HL-60 (cell line): ENCODE results near the gene DECR2.

Experiments used
- POLR2AphosphoS5 ChIP-seq: IDR thresholded peaks from 2 replicates; pipeline ENCODE4 v1.6.1; 2012; ENCODE audit warnings: low read depth
- TF ChIP-seq, protein P1 (sequence below): IDR thresholded peaks from one replicate; pipeline ENCODE4 v1.5.1; 2011; ENCODE audit warnings: low read length, control low read depth, inconsistent platforms; ENCODE audit not compliant: insufficient read depth

DNA sequence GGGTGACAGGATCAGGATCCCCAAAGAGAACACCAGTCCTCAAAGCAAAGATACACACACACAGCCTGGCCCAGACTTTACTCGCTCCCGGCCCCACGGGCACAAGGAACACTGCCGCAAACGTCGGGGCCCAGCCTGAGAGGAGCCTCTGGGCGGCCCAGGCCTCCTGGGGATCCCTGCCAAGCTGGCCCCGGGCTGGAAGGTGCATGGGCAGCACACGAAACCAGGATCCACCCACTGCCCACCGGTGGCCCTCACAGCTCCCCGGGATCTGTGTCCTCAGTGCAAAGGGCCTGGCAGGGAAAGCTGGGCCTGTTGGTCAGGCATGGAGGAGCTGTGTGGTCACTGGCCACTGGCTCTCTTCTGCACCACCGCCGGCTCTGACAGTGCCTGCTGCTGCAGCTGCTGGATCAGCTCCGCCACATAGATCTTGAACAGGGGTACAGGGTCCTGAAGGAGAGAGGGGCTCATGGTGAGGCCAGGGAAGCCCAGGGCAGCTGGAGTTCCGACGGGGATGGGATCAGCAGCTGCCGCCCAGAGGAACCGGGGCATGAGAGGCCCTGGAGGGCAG is 34.3 kb upstream of the DECR2 start:
- TF ChIP-seq, protein P1, sequence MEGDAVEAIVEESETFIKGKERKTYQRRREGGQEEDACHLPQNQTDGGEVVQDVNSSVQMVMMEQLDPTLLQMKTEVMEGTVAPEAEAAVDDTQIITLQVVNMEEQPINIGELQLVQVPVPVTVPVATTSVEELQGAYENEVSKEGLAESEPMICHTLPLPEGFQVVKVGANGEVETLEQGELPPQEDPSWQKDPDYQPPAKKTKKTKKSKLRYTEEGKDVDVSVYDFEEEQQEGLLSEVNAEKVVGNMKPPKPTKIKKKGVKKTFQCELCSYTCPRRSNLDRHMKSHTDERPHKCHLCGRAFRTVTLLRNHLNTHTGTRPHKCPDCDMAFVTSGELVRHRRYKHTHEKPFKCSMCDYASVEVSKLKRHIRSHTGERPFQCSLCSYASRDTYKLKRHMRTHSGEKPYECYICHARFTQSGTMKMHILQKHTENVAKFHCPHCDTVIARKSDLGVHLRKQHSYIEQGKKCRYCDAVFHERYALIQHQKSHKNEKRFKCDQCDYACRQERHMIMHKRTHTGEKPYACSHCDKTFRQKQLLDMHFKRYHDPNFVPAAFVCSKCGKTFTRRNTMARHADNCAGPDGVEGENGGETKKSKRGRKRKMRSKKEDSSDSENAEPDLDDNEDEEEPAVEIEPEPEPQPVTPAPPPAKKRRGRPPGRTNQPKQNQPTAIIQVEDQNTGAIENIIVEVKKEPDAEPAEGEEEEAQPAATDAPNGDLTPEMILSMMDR, result no peak
- no peak for TF ChIP-seq POLR2AphosphoS5
